Hair follicle dermal papilla cell (primary cell): ENCODE results near the gene HEATR1. TPM values are rescaled to one million over a fixed set of nuclear protein-coding genes. Genes with fewer than 3 reads are reported as not detected.

Experiments used
- total RNA-seq: library from RNA; depleted of rRNA; stranded (reverse); fragments of >200 nt; gene quantifications from 2 replicates; pipeline ENCODE4 v1.2.3, GENCODE V29; 2012

The HEATR1 gene
- total RNA-seq = 35.6 and 52.6 TPM in 2 replicates

GRCh38 chr1:236603991-236604904, at the start of gene HEATR1:
HEATR1 (minus strand) TSS chr1:236604516; CDS start chr1:236604095, 421 bp downstream.

GRCh38 chr1:236523704-236524141, 80.6 kb downstream of the HEATR1 start, which contains the start of gene LGALS8:
LGALS8 (plus strand) TSS chr1:236523982; CDS start chr1:236526071, 2,089 bp downstream.

Other genes with a start within 250 kb of the HEATR1 start
- gene EDARADD, start 210.2 kb downstream of the HEATR1 start, total RNA-seq = 0.49 and 0.65 TPM in 2 replicates
- gene LGALS8, start 80.5 kb downstream of the HEATR1 start, total RNA-seq = 64.0 and 70.1 TPM in 2 replicates
- 0.65 TPM in 1 of 2 replicates, not detected in the other for gene ACTN2, start 82.0 kb upstream of the HEATR1 start, total RNA-seq
- gene MTR, start 190.8 kb upstream of the HEATR1 start, total RNA-seq = 38.7 and 39.4 TPM in 2 replicates